BLaER1 (cell line): Measurements from ENCODE around the gene GMPPB.
A peak's percentile ranks its signal among the peaks of the same experiment; 100 is the strongest.

Experiments used
- H3K27ac ChIP-seq: shearing (Covaris generic); formaldehyde crosslinking; 2 replicates; pipeline ENCODE4 v1.8.1; 2022
- H3K27me3 ChIP-seq: shearing (Covaris generic); formaldehyde crosslinking; 2 replicates; pipeline ENCODE4 v1.8.1; 2022
- H3K36me3 ChIP-seq: shearing (Covaris generic); formaldehyde crosslinking; 2 replicates; pipeline ENCODE4 v1.8.1; 2022
- H3K4me1 ChIP-seq: shearing (Covaris generic); formaldehyde crosslinking; 2 replicates; pipeline ENCODE4 v1.8.1; 2022
- H3K4me2 ChIP-seq: shearing (Covaris generic); formaldehyde crosslinking; 2 replicates; pipeline ENCODE4 v1.8.1; 2022
- H3K4me3 ChIP-seq: shearing (Covaris generic); formaldehyde crosslinking; 2 replicates; pipeline ENCODE4 v1.8.1; 2022
- H3K9ac ChIP-seq: shearing (Covaris generic); formaldehyde crosslinking; 2 replicates; pipeline ENCODE4 v1.8.1; 2022
- H3K9me3 ChIP-seq: shearing (Covaris generic); formaldehyde crosslinking; 2 replicates; pipeline ENCODE4 v1.8.1; 2022
- H4K20me1 ChIP-seq: shearing (Covaris generic); formaldehyde crosslinking; 2 replicates; pipeline ENCODE4 v1.8.1; 2022
- Cebpa-rat ChIP-seq: shearing (Covaris generic); IDR thresholded peaks from 2 replicates; pipeline ENCODE4 v1.8.1; 2022

GMPPB gene

DNA sequence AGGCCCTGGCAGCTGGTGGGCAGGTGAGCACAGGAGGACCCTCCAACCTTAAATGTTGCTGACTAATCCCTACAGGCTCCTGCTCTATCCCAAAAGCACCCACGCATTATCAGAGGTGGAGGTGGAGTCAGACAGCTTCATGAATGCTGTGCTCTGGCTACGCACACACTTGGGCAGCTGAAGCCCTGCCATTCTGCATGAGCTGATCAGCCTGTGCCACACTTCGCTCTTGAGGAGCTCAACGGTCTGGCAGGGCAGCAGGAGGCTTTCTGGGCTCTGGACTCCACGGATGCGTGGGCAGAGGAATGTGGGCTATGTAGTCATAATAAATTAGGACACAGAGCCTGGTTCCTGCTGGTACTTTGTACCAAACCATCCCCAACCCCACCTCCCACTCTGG is 40.6 kb downstream of the GMPPB start:
- Histone ChIP-seq H3K9me3 (peaks cover 5% of the 10 kb centered on the region; the same call in 1 of the 2 replicates), H3K4me2 (no peak overlapping the region), H3K4me3 (no peak overlapping the region), H3K9ac (no peak overlapping the region), H3K36me3 (peaks cover 73% of the 10 kb centered on the region), H3K27ac (no peak overlapping the region), H3K27me3 (no peaks in the 10 kb centered on the region), H4K20me1 (peaks cover 27% of the 10 kb centered on the region; the same call in 1 of the 2 replicates), H3K4me1 (no peaks in the 10 kb centered on the region)
- no peak for TF ChIP-seq Cebpa-rat

DNA sequence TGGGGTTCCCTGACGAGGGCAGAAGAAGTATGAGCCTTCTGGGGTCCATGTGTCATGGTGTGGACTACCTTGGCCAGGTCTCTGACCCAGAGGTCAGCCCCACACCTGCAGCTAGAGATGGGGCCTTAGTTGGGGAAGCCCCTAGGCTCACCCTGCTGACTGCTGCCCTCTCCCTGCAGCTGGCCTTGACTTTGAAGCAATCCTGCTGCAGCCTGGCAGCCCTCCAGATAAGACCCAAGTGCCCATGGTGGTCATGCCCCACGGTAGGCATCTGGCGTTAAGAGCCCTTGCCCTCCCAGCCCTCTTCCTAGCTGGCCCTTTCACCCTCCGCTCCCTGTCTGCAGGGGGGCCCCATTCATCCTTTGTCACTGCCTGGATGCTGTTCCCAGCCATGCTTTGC is 42.2 kb downstream of the GMPPB start:
- no peak overlapping the region for H3K4me3 ChIP-seq
- H3K4me2 ChIP-seq: no peak overlapping the region
- no peak overlapping the region for H3K9ac ChIP-seq
- H3K27ac ChIP-seq: no peak overlapping the region
- H3K27me3 ChIP-seq: no peaks in the 10 kb centered on the region
- H3K9me3 ChIP-seq: peaks cover 4% of the 10 kb centered on the region; the same call in 1 of the 2 replicates
- no peak for TF ChIP-seq Cebpa-rat
- peaks cover 38% of the 10 kb centered on the region for H4K20me1 ChIP-seq
- H3K36me3 ChIP-seq: peaks cover 89% of the 10 kb centered on the region
- H3K4me1 ChIP-seq: 0 out of 2 replicates have a peak, but pooled peaks cover 2% of the 10 kb centered on the region

DNA sequence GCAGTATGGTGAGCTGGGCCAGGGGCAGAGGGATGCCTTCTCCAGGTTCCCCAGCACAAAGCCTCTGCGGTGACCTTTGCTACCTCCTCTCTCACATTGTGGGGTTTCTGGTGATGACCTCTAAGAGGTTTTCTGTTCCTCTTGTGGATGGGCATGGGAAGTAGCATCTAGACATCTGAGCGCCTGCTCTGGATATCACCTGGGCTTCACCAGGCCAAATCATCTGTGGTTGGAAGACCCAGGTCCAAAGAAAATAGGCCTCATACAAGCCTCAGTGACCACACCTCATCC is 42.6 kb downstream of the GMPPB start:
- peaks cover 93% of the 10 kb centered on the region for H3K36me3 ChIP-seq

DNA sequence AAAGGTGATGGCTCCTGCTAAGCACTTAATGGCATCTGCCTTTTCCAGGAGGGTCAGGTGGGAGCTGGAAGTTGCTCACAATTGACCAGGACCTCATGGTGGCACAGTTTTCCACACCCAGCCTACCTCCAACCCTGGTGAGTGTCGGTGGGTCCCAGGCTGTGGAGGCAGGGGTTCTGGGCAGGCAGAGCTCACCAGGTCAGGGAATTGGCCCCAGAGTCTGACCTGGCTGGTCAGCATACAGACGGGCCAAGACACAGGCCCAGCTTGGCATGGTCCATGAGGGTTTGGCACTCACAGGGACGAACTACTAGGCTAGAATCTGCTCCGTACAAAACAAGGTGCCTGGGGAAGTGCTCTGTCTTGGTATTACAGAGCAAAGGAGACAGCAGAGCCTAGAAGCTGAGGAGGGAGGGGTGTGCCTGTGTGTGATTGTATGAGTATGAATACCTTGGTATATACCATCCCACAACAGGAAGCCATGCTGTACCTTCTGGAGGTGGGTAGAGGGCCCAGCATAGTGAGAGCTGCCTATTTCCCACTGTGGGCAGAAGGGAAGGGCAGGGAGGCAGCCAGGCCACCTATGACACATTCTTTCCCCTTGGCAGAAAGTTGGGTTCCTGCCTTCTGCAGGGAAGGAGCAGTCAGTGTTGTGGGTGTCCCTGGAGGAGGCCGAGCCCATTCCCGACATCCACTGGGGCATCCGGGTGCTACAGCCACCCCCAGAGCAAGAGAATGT is 43.1 kb downstream of the GMPPB start:
- no peak overlapping the region for H3K27ac ChIP-seq
- H3K9ac ChIP-seq: no peak overlapping the region
- TF ChIP-seq Cebpa-rat: no peak
- H3K27me3 ChIP-seq: no peaks in the 10 kb centered on the region
- H3K4me2 ChIP-seq: no peak overlapping the region
- H3K4me1 ChIP-seq: peaks cover 11% of the 10 kb centered on the region
- peaks cover 98% of the 10 kb centered on the region for H3K36me3 ChIP-seq
- peaks cover 47% of the 10 kb centered on the region for H4K20me1 ChIP-seq
- no peak overlapping the region for H3K4me3 ChIP-seq
- no peaks in the 10 kb centered on the region for H3K9me3 ChIP-seq

More for the DNA sequence above, 42.6 kb downstream of the GMPPB start:
- Histone ChIP-seq H3K27me3 (no peaks in the 10 kb centered on the region), H3K9ac (no peak overlapping the region), H3K27ac (no peak overlapping the region), H3K4me1 (peaks cover 5% of the 10 kb centered on the region; the same call in 1 of the 2 replicates), H3K4me2 (no peak overlapping the region), H4K20me1 (peaks cover 42% of the 10 kb centered on the region), H3K9me3 (0 out of 2 replicates have a peak, but pooled peaks cover under 1% of the 10 kb centered on the region), H3K4me3 (no peak overlapping the region)
- TF ChIP-seq Cebpa-rat: no peak

DNA sequence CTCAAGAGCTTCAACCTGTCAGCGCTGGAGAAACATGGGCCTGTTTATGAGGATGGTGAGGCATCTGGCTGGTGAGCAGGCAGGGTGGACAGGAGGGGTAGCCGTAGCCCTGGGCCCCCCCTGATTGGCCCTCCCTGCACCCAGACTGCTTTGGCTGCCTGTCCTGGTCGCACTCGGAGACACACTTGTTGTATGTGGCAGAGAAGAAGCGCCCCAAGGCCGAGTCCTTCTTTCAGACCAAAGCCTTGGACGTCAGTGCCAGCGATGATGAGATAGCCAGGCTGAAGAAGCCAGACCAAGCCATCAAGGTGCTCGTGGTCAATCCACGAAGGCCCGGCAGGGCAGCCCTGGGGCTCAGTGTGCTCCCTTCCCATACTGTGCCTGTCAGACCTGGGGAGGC is 47.8 kb downstream of the GMPPB start:
- H3K36me3 ChIP-seq: peaks cover 56% of the 10 kb centered on the region
- H3K9me3 ChIP-seq: no peaks in the 10 kb centered on the region
- H3K4me1 ChIP-seq: peaks cover 46% of the 10 kb centered on the region
- H3K27me3 ChIP-seq: no peaks in the 10 kb centered on the region
- TF ChIP-seq Cebpa-rat: no peak
- 0 out of 2 replicates have a peak overlapping the region, but pooled peaks have one; percentile 94 for H3K4me3 ChIP-seq
- peak overlapping the region; percentile 99 for H3K4me2 ChIP-seq
- 0 out of 2 replicates have a peak overlapping the region, but pooled peaks have one; percentile 95 for H3K27ac ChIP-seq
- peaks cover 61% of the 10 kb centered on the region for H4K20me1 ChIP-seq
- peak overlapping the region; percentile 89 for H3K9ac ChIP-seq

DNA sequence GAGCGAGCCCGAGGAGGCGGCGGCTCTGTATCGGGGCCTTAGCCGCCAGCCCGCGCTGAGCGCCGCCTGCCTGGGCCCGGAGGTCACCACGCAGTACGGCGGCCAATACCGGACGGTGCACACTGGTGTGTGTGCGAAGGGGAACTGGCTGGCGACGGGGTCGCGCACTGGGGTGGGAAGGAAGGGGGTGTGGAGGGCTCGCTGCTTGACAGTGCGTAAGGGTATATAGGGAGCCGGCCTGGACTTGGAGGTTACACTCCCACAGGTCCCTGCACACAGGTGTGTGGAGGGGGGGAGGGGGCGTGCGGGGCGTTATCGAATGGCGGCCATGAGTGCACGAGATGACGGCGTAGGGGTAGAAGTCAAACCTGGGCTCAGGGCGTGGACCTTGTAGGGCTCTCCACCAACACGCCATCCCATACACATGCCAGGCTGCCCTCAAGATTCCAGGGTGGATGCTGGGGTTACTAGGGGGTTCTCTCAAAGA is 49.2 kb downstream of the GMPPB start:
- no peaks in the 10 kb centered on the region for H3K9me3 ChIP-seq
- H3K4me1 ChIP-seq: peaks cover 50% of the 10 kb centered on the region
- TF ChIP-seq Cebpa-rat: no peak
- peak overlapping the region; percentile 99 for H3K4me2 ChIP-seq
- peak overlapping the region; percentile 95 for H3K27ac ChIP-seq
- peak overlapping the region; percentile 89 for H3K9ac ChIP-seq
- H3K36me3 ChIP-seq: peaks cover 42% of the 10 kb centered on the region
- H4K20me1 ChIP-seq: peaks cover 53% of the 10 kb centered on the region; the same call in 1 of the 2 replicates
- H3K4me3 ChIP-seq: peak overlapping the region; percentile 94
- H3K27me3 ChIP-seq: no peaks in the 10 kb centered on the region

DNA sequence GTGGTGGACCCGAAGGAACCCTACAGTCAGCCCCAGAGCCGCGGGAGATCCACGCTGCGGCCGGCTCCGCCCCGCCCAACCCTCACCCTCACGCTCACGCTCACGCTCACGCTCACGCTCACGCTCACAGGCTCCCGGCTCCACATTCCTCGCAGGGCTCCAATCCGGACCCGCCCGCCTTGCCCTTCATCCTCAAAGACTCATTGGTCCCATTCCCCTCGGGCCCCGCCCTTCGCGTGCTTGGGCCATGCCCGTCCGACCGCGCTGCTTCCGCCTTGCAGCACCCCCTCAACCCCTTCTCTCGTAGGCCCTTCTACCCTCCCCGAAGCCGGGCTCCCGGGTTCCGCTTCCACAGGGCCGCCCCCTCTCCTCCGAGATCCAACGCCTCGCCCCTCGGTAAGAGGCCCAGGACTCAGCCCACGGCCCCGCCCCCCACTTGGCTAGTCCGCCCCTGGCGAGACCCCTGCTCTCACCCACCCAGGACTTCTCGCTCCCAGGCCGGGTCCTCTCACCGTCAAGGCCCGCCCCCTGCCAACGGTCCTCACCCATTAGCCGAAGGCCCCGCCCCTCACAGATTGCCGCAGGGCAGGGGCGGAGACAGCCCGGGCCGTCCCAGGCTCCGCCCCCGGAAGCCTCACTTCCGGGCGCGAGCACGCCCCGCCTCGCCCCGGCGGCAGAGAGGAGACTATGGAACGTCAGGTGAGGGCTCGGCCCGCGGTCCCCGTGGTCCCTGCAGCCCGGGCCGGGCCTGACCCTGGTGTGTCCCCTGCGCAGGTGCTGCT is 49.8 kb downstream of the GMPPB start, which contains the start of gene APEH:
APEH (plus strand) TSS at position 637 of the 782 bp plus-strand sequence; CDS start at position 688, 51 bp downstream.
- peaks cover 56% of the 10 kb centered on the region for H3K4me1 ChIP-seq
- H3K36me3 ChIP-seq: peaks cover 36% of the 10 kb centered on the region
- H3K27ac ChIP-seq: peak within 1 kb of the TSS; percentile 95
- TF ChIP-seq Cebpa-rat: no peak
- peak within 1 kb of the TSS; percentile 94 for H3K4me3 ChIP-seq
- no peaks in the 10 kb centered on the region for H3K9me3 ChIP-seq
- peak within 1 kb of the TSS; percentile 99 for H3K4me2 ChIP-seq
- H4K20me1 ChIP-seq: peaks cover 48% of the 10 kb centered on the region; the same call in 1 of the 2 replicates
- no peaks in the 10 kb centered on the region for H3K27me3 ChIP-seq
- peak within 1 kb of the TSS; percentile 89 for H3K9ac ChIP-seq

DNA sequence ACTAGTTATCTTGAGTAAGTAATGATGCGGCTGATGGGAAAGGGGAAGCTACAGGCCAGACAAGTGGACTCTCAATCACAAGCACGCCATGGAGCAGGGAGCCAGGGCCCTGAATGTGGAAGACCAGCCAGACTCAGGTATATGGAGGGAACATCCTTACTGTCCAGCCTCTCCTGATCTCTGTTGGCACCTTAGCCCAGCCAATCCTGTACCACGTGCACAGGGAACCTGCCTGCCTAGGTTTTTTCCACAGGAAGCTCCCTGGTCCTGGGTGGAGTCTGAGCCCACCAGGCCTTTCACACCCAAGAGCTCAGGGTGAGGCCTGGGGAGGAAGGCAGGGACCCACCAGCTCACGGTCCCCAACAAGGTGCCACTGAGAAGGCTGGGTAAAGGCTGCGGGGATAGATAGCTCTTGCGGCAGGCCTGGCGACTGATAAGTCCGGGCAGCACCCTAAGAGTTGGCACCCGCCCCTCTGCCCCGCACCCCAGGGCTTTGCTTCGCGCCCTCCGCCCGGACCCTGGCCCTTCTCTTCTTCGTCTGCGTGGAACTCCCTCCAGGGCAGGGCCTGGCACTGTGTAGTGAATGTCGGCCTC is 50.5 kb downstream of the GMPPB start:
- Histone ChIP-seq H3K4me2 (peak overlapping the region; percentile 99), H3K9ac (peak overlapping the region; percentile 89), H3K4me3 (peak overlapping the region; percentile 94), H4K20me1 (peaks cover 42% of the 10 kb centered on the region; the same call in 1 of the 2 replicates), H3K36me3 (peaks cover 29% of the 10 kb centered on the region), H3K9me3 (no peaks in the 10 kb centered on the region), H3K4me1 (peaks cover 61% of the 10 kb centered on the region), H3K27ac (peak overlapping the region; percentile 95), H3K27me3 (no peaks in the 10 kb centered on the region)
- TF ChIP-seq Cebpa-rat: no peak
